Head of caudate nucleus (tissue), 42 donors: ENCODE data around the gene AREG.
"Not testable (repeated sequence)": the region's sequence is repeated elsewhere in the genome, so short reads cannot be mapped to it uniquely, and the experiment has no call there.

Source experiments
- DNase-seq, 42 donors: peaks; one replicate each; pipeline versions ENCODE4 v3.0.0 to v3.0.0-alpha.2; 2020 to 2021; ENCODE audit warnings: mixed read lengths in 7 of 42
- intact Hi-C: fragments of 100-400 bp; cut with DNase I; formaldehyde crosslinking; loops from one replicate; pipeline ENCODE4 v1.15.0; 2022

The AREG gene, protein sequence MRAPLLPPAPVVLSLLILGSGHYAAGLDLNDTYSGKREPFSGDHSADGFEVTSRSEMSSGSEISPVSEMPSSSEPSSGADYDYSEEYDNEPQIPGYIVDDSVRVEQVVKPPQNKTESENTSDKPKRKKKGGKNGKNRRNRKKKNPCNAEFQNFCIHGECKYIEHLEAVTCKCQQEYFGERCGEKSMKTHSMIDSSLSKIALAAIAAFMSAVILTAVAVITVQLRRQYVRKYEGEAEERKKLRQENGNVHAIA

DNA sequence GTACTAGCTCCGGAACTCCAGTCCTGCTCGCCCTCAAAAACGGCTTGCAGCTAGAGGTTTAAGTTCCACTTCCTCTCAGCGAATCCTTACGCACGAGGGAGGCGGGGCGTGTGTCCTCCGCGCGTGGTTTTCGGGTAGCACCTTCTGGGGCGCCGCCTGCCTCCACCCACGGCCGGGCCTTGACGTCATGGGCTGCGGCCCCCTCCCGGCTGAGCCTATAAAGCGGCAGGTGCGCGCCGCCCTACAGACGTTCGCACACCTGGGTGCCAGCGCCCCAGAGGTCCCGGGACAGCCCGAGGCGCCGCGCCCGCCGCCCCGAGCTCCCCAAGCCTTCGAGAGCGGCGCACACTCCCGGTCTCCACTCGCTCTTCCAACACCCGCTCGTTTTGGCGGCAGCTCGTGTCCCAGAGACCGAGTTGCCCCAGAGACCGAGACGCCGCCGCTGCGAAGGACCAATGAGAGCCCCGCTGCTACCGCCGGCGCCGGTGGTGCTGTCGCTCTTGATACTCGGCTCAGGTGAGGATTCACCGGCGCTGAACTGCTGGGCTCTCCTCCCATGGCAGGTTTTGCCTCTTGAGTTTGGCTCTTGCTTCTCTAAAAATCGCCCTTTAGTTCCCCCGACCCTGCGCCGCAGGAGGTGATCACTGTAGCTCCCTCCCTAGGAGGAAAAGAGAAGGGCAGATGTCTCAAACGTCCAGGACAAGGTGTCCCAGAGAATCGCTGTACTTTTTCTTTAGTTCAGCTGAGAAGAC, at the start of gene AREG:
Gene AREG (plus strand): TSS at position 246 of the 752 bp plus-strand sequence. CDS start 210 bp downstream, at position 456.
- intact Hi-C loops: no loop called here
- peak; percentile 3 to 75 (median 51) for DNase-seq

- no peak for DNase-seq
- intact Hi-C loops: no loop called here
Measured at GRCh38 chr4:74395633-74396032, 49.3 kb upstream of the AREG start.

DNA sequence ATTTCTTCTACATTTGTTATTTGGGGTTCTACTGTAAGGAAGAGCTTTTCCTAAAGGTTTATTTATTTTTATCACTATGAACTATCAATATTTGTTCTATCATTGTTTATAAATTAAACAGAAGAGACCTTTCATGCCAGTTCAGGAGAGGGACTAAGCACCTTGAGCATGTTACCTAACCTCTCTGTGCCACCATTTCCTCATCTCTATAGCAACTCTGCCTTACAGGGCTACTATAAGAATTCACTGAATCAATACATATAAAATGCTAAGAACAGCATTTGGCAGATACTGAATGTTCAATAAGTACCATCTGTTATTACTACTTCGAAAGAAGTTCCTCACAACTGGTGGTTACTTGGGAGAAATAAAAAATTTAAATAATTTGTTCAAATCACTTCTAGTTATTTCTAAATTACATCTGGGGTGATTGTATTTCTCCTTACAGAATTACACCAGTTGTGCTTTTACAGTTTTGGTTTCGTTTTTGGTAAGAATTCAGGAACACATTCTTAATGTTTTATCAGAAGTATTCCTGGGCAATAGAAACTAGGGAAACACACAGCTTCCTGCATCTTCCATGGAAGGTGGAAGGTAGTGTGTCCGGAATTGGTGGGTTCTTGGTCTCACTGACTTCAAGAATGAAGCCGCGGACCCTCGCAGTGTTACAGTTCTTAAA, 47.0 kb upstream of the AREG start:
- no peak for DNase-seq
- intact Hi-C loops: no loop called here

GRCh38 chr4:74398894-74399589, 45.9 kb upstream of the AREG start:
- intact Hi-C loops, DNase-seq: not testable (repeated sequence)

GRCh38 chr4:74400395-74400794, 44.5 kb upstream of the AREG start:
- intact Hi-C loops: no loop called here
- no peak for DNase-seq

DNA sequence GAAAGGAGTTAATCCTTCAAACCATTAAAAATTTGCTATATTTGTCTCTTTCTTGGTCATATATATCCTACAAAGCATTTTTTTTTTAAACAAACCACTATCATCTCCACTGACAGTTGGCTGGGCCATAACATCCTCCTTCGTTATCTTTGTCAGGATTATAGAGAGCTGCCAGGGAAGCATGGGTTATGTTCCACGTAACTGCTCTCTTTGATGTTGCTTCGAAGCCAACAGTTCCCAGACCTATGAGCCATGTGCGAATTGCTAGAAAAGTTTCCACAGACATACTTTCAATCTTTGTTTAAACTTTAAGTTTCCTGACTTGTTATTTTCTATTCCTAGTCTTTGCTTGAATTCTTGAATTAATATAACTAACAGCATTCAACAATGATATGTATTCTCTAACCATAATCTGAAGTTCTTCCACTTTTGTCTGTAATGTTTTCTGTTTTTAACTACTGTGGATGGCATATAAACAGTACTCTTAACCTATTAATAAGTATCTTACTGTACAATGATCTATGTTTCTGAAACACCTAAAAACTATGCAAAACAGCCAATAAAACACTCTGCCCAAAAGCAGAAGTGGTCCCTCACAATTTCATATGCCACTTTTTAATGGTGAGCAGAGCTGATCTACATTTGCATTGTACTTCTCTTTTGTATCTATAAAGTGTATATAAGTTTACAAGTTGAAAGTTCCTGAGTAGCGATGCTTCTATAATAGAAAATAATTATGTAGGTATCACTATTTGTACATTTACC, 42.1 kb upstream of the AREG start:
- intact Hi-C loops: no loop called here
- DNase-seq: no peak

GRCh38 chr4:74407891-74408290, 37.0 kb upstream of the AREG start:
- intact Hi-C loops: no loop called here
- DNase-seq: no peak

DNA sequence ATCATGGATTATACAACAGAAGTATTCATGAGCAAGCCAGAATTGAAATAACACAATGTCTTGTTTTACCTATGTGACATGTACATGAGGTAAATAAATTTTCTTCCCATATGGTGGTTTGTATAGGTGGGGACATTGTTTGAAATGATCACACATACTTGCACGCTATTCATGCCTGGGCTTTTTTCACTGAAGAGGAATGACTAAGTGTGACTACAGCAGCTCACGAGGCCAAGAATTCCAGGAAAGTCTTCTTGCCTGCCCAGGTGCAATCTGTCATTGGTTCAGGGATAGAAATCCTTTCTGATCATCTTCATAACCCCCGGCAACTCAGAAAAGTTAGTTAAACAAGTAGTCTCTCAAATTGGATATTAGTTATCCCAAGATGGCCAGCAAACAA, 36.3 kb upstream of the AREG start:
- DNase-seq: no peak
- intact Hi-C loops: no loop called here

DNA sequence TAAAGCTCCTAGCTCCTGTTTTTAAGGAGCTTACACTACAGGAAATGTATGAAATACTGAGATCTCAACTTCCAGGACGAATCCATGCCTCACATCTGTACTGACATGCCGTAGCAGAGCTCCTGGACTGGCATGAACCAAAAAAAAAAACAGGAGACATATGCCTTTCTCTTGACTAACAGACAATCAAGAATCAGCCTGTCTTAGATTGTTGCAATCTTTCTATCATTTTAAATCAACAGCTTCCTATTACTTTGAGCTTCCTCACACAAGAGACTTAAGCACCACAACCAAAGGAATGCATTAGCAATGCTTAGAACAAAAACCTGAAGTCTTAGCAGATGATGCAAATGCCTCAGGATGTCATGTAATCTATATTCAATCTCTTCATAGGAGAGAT, 34.7 kb upstream of the AREG start:
- intact Hi-C loops: no loop called here
- no peak for DNase-seq

DNA sequence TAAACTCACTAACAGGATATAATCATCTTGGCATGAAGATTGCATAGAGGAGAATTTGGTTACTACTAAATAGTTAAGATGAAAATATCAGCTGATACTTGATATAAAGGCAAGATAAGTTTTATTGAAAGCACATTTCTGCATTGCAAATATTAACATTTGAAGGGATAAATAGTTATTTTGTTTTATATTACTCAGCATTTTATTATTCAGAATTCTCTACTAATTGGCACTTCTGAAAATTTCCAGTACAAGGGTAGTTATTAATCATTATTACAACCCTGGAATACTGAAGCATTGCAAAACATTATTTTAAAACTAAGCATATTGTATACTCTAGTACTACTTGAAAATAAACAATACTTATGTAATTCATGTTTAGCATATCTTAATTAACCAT, 32.7 kb upstream of the AREG start:
- DNase-seq: no peak
- intact Hi-C loops: no loop called here

DNA sequence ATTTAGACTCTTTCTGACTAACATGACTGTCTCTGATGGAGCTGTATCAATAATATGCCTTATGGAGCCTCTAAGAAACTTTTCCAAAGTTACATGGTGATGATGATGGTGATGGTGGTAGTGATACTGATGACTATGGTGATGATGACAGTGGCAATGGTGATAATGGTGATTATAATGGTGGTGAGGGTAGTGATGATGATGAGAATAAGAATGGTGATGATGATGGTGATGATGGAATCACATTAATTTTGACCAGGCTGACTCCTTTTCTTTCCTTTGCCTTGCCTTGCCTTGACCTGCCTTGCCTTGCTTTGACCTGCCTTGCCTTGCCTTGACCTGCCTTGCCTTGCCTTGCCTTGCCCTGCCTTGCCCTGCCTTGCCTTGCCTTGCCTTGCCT, 31.7 kb upstream of the AREG start:
- intact Hi-C loops: no loop called here
- DNase-seq: no peak

DNA sequence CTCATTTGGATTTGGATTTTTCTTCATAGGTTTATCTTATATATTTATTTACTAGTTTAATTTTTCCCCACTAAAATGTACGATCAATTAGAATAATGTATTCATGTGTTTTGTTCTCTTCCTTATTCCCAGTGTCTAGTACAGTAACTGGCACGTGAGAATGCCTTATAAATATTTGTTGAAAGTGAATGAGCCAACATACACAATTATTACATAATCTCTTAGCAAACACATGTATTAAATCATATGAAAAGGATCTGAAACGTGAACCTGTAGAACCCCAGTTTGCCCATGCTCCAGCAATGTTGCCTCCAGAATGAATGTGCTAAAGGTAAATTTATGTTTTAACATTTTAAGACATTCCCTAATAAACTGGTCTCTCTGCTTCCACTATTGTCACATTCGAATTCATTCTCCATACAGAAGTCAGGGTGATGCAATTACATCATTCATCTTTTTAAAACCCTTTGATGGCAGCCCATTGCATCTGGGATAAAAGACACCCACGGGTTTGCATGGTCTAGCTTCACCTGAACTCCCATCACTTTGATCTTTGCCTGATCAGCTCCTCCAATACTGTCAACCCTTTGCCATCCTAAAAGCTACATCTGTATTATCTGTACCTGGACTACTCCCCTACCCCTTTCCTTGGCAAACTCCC, 30.7 kb upstream of the AREG start:
- intact Hi-C loops: no loop called here
- DNase-seq: no peak

DNA sequence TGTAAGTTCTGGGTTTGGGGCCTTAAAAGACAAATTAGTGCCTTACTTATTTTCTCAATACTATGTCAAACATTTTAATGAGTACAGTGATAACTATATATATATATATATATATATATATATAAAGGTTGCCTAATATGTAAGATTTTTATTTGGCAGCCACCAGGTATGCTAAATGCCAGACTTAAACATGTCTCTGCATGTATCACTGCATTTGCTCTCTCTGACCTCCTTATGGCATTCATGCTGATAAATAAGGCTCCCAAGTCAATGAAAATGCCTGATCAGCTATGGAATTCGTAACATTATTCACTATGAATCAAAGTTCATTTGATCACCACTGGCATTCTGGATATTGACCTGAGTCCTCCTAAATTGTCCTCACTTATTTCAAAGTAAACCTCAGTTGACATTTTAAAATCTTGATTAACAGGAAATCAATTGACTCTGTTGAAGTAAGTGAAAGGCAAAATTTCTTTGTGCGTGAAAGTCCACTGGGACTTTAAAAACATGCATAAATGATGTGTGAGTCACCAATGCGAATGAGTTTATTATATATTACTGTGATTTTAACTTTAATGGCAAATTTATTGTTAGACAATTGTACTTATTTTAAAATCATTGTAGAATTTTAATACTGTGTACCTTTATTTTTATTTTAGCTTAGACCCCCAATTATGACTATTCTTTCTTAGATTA, 29.2 kb upstream of the AREG start:
- DNase-seq: no peak
- intact Hi-C loops: no loop called here

- no peak for DNase-seq
Measured at GRCh38 chr4:74418063-74418670, 26.8 kb upstream of the AREG start.

GRCh38 chr4:74420863-74421262, 24.1 kb upstream of the AREG start:
- intact Hi-C loops: no loop called here
- DNase-seq: no peak

More at GRCh38 chr4:74418063-74418670, 26.8 kb upstream of the AREG start:
- intact Hi-C loops: no loop called here

- no peak for DNase-seq
- intact Hi-C loops: no loop called here
Measured at GRCh38 chr4:74423104-74423503, 21.8 kb upstream of the AREG start.

- no peak for DNase-seq
- intact Hi-C loops: no loop called here
Measured at GRCh38 chr4:74424111-74424510, 20.8 kb upstream of the AREG start.
